GM19099 (cell line): ENCODE results near the gene TNNT3.

Source experiments
- POLR2A ChIP-seq: IDR thresholded peaks from 3 replicates; pipeline ENCODE4 v1.6.1; 2011; ENCODE audit warnings: low read depth; ENCODE audit not compliant: insufficient read length; ENCODE audit errors: extremely low read depth

The TNNT3 gene

GRCh38 chr11:1924646-1925372 lies 5.3 kb downstream of the TNNT3 start:
- TF ChIP-seq POLR2A = no peak

GRCh38 chr11:1925373-1926155 lies 6.1 kb downstream of the TNNT3 start:
- no peak for TF ChIP-seq POLR2A

GRCh38 chr11:1926156-1927025 lies 6.9 kb downstream of the TNNT3 start:
- no peak for TF ChIP-seq POLR2A

GRCh38 chr11:1927026-1927847 lies 7.7 kb downstream of the TNNT3 start:
- TF ChIP-seq POLR2A = no peak

- no peak for TF ChIP-seq POLR2A
Observed at GRCh38 chr11:1927848-1928469, 8.5 kb downstream of the TNNT3 start.

GRCh38 chr11:1928470-1928890 lies 9.0 kb downstream of the TNNT3 start:
- no peak for TF ChIP-seq POLR2A

- no peak for TF ChIP-seq POLR2A
Observed at GRCh38 chr11:1928891-1929541, 9.5 kb downstream of the TNNT3 start.

GRCh38 chr11:1929621-1930461 lies 10.3 kb downstream of the TNNT3 start:
- TF ChIP-seq POLR2A = no peak

- no peak for TF ChIP-seq POLR2A
Observed at GRCh38 chr11:1930462-1930830, 10.9 kb downstream of the TNNT3 start.

GRCh38 chr11:1931341-1932104 lies 12.0 kb downstream of the TNNT3 start:
- TF ChIP-seq POLR2A = no peak

- TF ChIP-seq POLR2A = no peak
Observed at GRCh38 chr11:1932105-1932480, 12.6 kb downstream of the TNNT3 start.

GRCh38 chr11:1932681-1933080 lies 13.2 kb downstream of the TNNT3 start:
- no peak for TF ChIP-seq POLR2A
